HT1080 (cell line): ENCODE data around the gene OTOGL. TPM values are rescaled to one million over a fixed set of nuclear protein-coding genes. Genes with fewer than 3 reads are reported as not detected.
A peak's percentile ranks its signal among the peaks of the same experiment; 100 is the strongest.
"Not testable (repeated sequence)": the region's sequence is repeated elsewhere in the genome, so short reads cannot be mapped to it uniquely, and the experiment has no call there.

Experiments used
- DNase-seq: peaks from one replicate; pipeline ENCODE4 v3.0.0-alpha.2; 2015; ENCODE audit warnings: low read depth
- polyA plus RNA-seq, 2 experiments: library from polyadenylated mRNA; depleted of rRNA; stranded (reverse); fragments of >200 nt; gene quantifications; 2 replicates each; pipeline ENCODE4 v1.2.3, GENCODE V29; 2015
- total RNA-seq: library from RNA; depleted of rRNA; stranded (reverse); fragments of >200 nt; shearing (Covaris generic); gene quantifications from 2 replicates; pipeline ENCODE4 v1.2.3, GENCODE V29; 2014; rRNA removed

The OTOGL gene
- total RNA-seq = under 0.01 and 0.02 TPM in 2 replicates
- polyA plus RNA-seq (2015; cell fraction: cytosol; rRNA removed) = 0.02 and 0.24 TPM in 2 replicates
- polyA plus RNA-seq (2015; cell fraction: nucleus; rRNA removed) = 0.43 TPM in 2 replicates

- DNase-seq = no peak
Observed at GRCh38 chr12:80099259-80099658, at the start of gene OTOGL. OTOGL (plus strand) TSS chr12:80099537; CDS start chr12:80209432, 109,895 bp downstream.

GRCh38 chr12:80050236-80050635 is 49.1 kb upstream of the OTOGL start:
- DNase-seq = no peak

GRCh38 chr12:80053051-80053790 is 46.1 kb upstream of the OTOGL start:
- peak; percentile 53 for DNase-seq

GRCh38 chr12:80056232-80056631 is 43.1 kb upstream of the OTOGL start:
- DNase-seq = no peak

GRCh38 chr12:80056845-80057244 is 42.5 kb upstream of the OTOGL start:
- DNase-seq = no peak

- no peak for DNase-seq
Observed at GRCh38 chr12:80058586-80058985, 40.8 kb upstream of the OTOGL start.

GRCh38 chr12:80059102-80059501 is 40.2 kb upstream of the OTOGL start:
- no peak for DNase-seq

- DNase-seq = no peak
Observed at GRCh38 chr12:80059875-80060274, 39.5 kb upstream of the OTOGL start.

GRCh38 chr12:80064269-80064668 is 35.1 kb upstream of the OTOGL start:
- no peak for DNase-seq

GRCh38 chr12:80064951-80065350 is 34.4 kb upstream of the OTOGL start:
- no peak for DNase-seq

GRCh38 chr12:80068173-80068572 is 31.2 kb upstream of the OTOGL start:
- DNase-seq = no peak

GRCh38 chr12:80083892-80084614 is 15.3 kb upstream of the OTOGL start:
- DNase-seq = not testable (repeated sequence)

GRCh38 chr12:80086025-80086424 is 13.3 kb upstream of the OTOGL start:
- DNase-seq = no peak

- DNase-seq = no peak
Observed at GRCh38 chr12:80087486-80088213, 11.7 kb upstream of the OTOGL start.

- peak; percentile 13 for DNase-seq
Observed at GRCh38 chr12:80100591-80100990, 1.3 kb downstream of the OTOGL start.

GRCh38 chr12:80101126-80101525 is 1.8 kb downstream of the OTOGL start:
- DNase-seq = no peak

GRCh38 chr12:80107221-80107620 is 7.9 kb downstream of the OTOGL start:
- DNase-seq = peak; percentile 10

- DNase-seq = no peak
Observed at GRCh38 chr12:80116735-80117134, 17.4 kb downstream of the OTOGL start.

GRCh38 chr12:80118565-80119324 is 19.4 kb downstream of the OTOGL start:
- DNase-seq = no peak

- DNase-seq = no peak
Observed at GRCh38 chr12:80120994-80121393, 21.7 kb downstream of the OTOGL start.

- DNase-seq = no peak
Observed at GRCh38 chr12:80121661-80122060, 22.3 kb downstream of the OTOGL start.
